ENCODE measurements around the gene HPDL.
"Not testable (repeated sequence)": the region's sequence is repeated elsewhere in the genome, so short reads cannot be mapped to it uniquely, and the experiment has no call there.

Gene HPDL

DNA sequence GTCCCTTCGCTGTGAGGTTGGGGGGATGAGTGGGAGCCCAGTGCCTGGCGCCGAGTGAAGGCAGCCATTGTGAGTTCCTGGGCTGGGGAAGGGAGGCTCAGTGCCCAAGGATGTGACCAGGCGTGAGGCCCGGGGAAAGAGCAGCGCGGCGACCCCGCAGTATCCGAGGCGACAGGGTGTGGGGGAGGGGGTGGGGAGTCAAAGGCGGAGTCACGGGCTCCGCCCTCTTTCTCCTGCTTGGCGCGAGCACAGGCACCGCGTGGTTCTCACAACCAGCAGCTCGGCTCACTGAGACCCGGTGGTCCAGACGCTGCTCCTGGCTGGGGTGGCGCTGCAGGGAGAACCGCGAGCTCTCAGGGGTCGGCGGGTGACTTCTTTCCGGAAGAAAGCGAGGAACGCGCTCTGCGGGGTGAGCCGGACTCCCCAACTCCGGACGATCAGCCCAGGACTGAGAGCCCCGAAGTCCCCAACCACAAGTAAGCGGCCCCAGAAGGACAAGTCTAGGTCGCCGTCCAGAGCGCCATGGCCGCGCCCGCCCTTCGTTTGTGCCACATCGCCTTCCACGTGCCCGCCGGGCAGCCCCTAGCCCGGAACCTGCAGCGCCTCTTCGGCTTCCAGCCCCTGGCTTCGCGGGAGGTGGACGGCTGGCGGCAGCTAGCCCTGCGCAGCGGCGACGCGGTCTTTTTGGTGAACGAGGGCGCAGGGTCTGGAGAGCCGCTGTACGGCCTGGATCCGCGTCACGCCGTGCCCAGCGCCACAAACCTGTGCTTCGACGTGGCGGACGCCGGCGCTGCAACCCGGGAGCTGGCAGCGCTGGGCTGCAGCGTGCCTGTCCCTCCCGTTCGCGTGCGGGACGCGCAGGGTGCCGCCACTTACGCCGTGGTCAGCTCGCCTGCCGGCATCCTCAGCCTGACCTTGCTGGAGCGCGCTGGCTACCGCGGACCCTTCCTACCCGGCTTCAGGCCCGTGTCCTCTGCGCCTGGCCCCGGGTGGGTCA is at the start of gene HPDL:
TSS of gene HPDL (plus strand) at position 269 of the 997 bp plus-strand sequence. CDS start at position 523, 254 bp downstream.
- no peak within 1 kb of the TSS for H3K4me3 ChIP-seq (ENCODE audit: low read length)
- no peaks in the 10 kb centered on the region for H3K4me1 ChIP-seq (ENCODE audit: insufficient read depth, low read length)
- no peaks in the 10 kb centered on the region for H3K27me3 ChIP-seq (ENCODE audit: insufficient read depth, low read length)
- peaks cover 3% of the 10 kb centered on the region for H3K9me3 ChIP-seq (ENCODE audit: low read length)
- H3K36me3 ChIP-seq (ENCODE audit: insufficient read depth, low read length), result peaks cover 26% of the 10 kb centered on the region
- no peak within 1 kb of the TSS for H2AFZ ChIP-seq (ENCODE audit: low read depth, low read length)

- H3K36me3 ChIP-seq (ENCODE audit: insufficient read depth, low read length), result no peaks in the 10 kb centered on the region
- no peaks in the 10 kb centered on the region for H3K27me3 ChIP-seq (ENCODE audit: insufficient read depth, low read length)
- no peaks in the 10 kb centered on the region for H3K4me1 ChIP-seq (ENCODE audit: insufficient read depth, low read length)
- H3K4me3 ChIP-seq (ENCODE audit: low read length), result no peak overlapping the region
- H3K9me3 ChIP-seq (ENCODE audit: low read length), result no peaks in the 10 kb centered on the region
- H2AFZ ChIP-seq (ENCODE audit: low read depth, low read length), result no peak overlapping the region
These were observed 44.3 kb upstream of the HPDL start for GRCh38 chr1:45282351-45282750.

DNA sequence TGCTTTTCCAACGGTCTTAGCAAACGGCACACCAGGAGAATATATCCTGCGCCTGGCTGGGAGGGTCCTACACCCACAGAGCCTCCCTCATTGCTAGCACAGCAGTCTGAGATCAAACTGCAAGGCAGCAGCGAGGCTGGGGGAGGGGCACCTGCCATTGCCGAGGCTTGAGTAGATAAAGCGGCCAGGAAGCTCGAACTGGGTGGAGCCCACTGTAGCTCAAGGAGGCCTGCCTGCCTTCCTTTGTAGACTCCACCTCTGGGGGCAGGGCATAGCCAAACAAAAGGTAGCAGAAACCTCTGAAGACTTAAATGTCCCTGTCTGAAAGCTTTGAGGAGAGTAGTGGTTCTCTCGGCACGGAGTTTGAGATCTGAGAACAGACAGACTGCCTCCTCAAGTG is 41.8 kb upstream of the HPDL start:
- not testable (repeated sequence) for H3K36me3 ChIP-seq (ENCODE audit: insufficient read depth, low read length); H3K27me3 ChIP-seq (ENCODE audit: insufficient read depth, low read length); H3K4me3 ChIP-seq (ENCODE audit: low read length); H2AFZ ChIP-seq (ENCODE audit: low read depth, low read length); H3K4me1 ChIP-seq (ENCODE audit: insufficient read depth, low read length); H3K9me3 ChIP-seq (ENCODE audit: low read length)

- H3K27me3 ChIP-seq (ENCODE audit: insufficient read depth, low read length); H2AFZ ChIP-seq (ENCODE audit: low read depth, low read length); H3K36me3 ChIP-seq (ENCODE audit: insufficient read depth, low read length); H3K4me3 ChIP-seq (ENCODE audit: low read length); H3K9me3 ChIP-seq (ENCODE audit: low read length); H3K4me1 ChIP-seq (ENCODE audit: insufficient read depth, low read length): not testable (repeated sequence)
These were observed 40.2 kb upstream of the HPDL start for GRCh38 chr1:45286521-45286920.

GRCh38 chr1:45291002-45291401 is 35.7 kb upstream of the HPDL start:
- H3K4me1 ChIP-seq (ENCODE audit: insufficient read depth, low read length); H3K27me3 ChIP-seq (ENCODE audit: insufficient read depth, low read length); H3K9me3 ChIP-seq (ENCODE audit: low read length); H2AFZ ChIP-seq (ENCODE audit: low read depth, low read length); H3K4me3 ChIP-seq (ENCODE audit: low read length); H3K36me3 ChIP-seq (ENCODE audit: insufficient read depth, low read length): not testable (repeated sequence)

DNA sequence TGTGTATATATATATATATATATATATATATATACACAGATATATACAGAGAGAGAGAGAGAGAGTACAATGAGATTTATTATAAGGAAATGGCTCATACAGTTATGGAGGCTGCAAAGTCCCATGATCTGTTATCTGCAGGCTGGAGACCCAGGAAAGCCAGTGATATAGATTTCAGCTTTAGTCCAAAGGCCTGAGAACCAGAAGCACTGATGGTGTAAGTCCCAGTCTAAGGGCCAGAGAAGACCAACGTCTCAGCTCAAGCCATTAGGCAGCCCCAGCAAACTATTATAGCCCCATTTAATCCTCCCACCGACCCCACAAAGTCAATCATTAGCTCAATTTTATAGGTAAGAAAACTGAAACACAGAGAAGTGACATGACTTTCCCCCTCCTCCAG is 35.0 kb upstream of the HPDL start:
- Histone ChIP-seq H2AFZ (ENCODE audit: low read depth, low read length) (no peak overlapping the region), H3K36me3 (ENCODE audit: insufficient read depth, low read length) (no peaks in the 10 kb centered on the region), H3K4me3 (ENCODE audit: low read length) (no peak overlapping the region), H3K9me3 (ENCODE audit: low read length) (no peaks in the 10 kb centered on the region), H3K4me1 (ENCODE audit: insufficient read depth, low read length) (no peaks in the 10 kb centered on the region), H3K27me3 (ENCODE audit: insufficient read depth, low read length) (no peaks in the 10 kb centered on the region)

- no peaks in the 10 kb centered on the region for H3K36me3 ChIP-seq (ENCODE audit: insufficient read depth, low read length)
- peaks cover 9% of the 10 kb centered on the region for H3K4me1 ChIP-seq (ENCODE audit: insufficient read depth, low read length)
- H2AFZ ChIP-seq (ENCODE audit: low read depth, low read length), result peak overlapping the region; percentile 57
These were observed 28.9 kb upstream of the HPDL start for GRCh38 chr1:45297666-45298356.

GRCh38 chr1:45299296-45299695 is 27.4 kb upstream of the HPDL start:
- Histone ChIP-seq H3K36me3 (ENCODE audit: insufficient read depth, low read length) (no peaks in the 10 kb centered on the region), H3K4me3 (ENCODE audit: low read length) (no peak overlapping the region), H3K27me3 (ENCODE audit: insufficient read depth, low read length) (no peaks in the 10 kb centered on the region), H3K4me1 (ENCODE audit: insufficient read depth, low read length) (peaks cover 12% of the 10 kb centered on the region), H2AFZ (ENCODE audit: low read depth, low read length) (no peak overlapping the region), H3K9me3 (ENCODE audit: low read length) (no peaks in the 10 kb centered on the region)

More at GRCh38 chr1:45297666-45298356, 28.9 kb upstream of the HPDL start:
- H3K9me3 ChIP-seq (ENCODE audit: low read length), result no peaks in the 10 kb centered on the region
- H3K4me3 ChIP-seq (ENCODE audit: low read length), result no peak overlapping the region
- H3K27me3 ChIP-seq (ENCODE audit: insufficient read depth, low read length), result no peaks in the 10 kb centered on the region

DNA sequence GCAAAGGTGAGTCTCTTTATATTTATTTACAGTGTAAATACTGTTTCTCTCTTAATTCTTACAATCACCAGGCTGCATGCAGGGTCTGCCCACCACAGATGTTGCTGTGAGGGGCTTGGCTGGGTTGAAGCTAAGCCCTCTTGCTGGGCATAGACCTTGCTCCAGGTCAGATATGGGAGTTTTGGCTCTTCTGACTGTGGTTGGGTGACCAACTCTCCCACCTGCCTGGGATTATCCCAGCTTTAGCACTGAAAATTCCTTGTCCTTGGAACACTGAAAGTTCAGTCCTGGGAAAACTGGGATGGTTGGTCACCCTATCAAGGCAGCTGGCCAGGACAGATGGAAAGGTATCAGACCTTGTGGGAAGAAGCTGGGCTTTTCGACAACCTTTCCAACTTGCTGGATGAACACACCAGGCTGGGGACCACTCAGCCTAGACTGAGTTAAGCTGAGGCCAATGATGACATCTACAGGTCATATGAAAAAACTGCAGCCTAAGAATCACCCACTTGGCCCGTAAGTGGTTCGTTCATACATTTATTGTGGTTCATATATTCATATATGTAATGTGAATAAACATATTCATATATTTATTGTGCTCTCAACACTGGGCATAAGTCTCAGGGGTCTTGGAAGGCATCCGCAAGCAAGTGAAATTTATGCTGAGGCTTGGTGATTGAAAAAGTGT is 26.6 kb upstream of the HPDL start:
- Histone ChIP-seq H3K9me3 (ENCODE audit: low read length) (no peaks in the 10 kb centered on the region), H3K27me3 (ENCODE audit: insufficient read depth, low read length) (no peaks in the 10 kb centered on the region), H3K36me3 (ENCODE audit: insufficient read depth, low read length) (no peaks in the 10 kb centered on the region), H3K4me3 (ENCODE audit: low read length) (no peak overlapping the region), H3K4me1 (ENCODE audit: insufficient read depth, low read length) (peaks cover 17% of the 10 kb centered on the region), H2AFZ (ENCODE audit: low read depth, low read length) (no peak overlapping the region)

- no peaks in the 10 kb centered on the region for H3K27me3 ChIP-seq (ENCODE audit: insufficient read depth, low read length)
- no peak overlapping the region for H2AFZ ChIP-seq (ENCODE audit: low read depth, low read length)
- H3K36me3 ChIP-seq (ENCODE audit: insufficient read depth, low read length), result no peaks in the 10 kb centered on the region
- no peak overlapping the region for H3K4me3 ChIP-seq (ENCODE audit: low read length)
- no peaks in the 10 kb centered on the region for H3K9me3 ChIP-seq (ENCODE audit: low read length)
- peaks cover 17% of the 10 kb centered on the region for H3K4me1 ChIP-seq (ENCODE audit: insufficient read depth, low read length)
These were observed 26.1 kb upstream of the HPDL start for GRCh38 chr1:45300669-45300997.

DNA sequence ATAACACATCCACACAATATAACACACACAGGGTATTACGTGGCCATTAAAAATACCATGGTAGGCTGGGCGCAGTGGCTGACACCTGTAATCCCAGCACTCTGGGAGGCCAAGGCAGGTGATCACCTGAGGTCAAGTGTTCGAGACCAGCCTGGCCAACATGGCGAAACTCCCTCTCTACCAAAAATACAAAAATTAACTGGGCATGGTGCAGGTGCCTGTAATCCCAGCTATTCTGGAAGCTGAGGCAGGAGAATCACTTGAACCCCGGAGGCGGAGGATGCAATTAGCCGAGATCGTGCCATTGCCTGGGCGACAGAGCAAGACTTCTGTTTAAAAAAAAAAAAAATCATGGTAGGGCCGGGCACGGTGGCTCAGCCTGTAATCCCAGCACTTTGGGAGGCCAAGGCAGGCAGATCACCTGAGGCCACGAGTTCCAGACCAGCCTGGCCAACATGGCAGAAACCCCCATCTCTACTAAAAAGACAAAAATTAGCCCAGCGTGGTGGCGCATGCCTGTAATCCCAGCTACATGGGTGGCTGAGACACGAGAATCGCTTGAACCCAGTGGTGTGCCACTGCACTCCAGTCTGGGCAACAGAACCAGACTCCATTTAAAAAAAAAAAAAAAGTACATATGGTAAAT is 24.1 kb upstream of the HPDL start:
- no peak overlapping the region for H2AFZ ChIP-seq (ENCODE audit: low read depth, low read length)
- H3K4me3 ChIP-seq (ENCODE audit: low read length), result peak overlapping the region; percentile 82
- no peaks in the 10 kb centered on the region for H3K36me3 ChIP-seq (ENCODE audit: insufficient read depth, low read length)
- no peaks in the 10 kb centered on the region for H3K27me3 ChIP-seq (ENCODE audit: insufficient read depth, low read length)
- no peaks in the 10 kb centered on the region for H3K9me3 ChIP-seq (ENCODE audit: low read length)
- H3K4me1 ChIP-seq (ENCODE audit: insufficient read depth, low read length), result peaks cover 20% of the 10 kb centered on the region

DNA sequence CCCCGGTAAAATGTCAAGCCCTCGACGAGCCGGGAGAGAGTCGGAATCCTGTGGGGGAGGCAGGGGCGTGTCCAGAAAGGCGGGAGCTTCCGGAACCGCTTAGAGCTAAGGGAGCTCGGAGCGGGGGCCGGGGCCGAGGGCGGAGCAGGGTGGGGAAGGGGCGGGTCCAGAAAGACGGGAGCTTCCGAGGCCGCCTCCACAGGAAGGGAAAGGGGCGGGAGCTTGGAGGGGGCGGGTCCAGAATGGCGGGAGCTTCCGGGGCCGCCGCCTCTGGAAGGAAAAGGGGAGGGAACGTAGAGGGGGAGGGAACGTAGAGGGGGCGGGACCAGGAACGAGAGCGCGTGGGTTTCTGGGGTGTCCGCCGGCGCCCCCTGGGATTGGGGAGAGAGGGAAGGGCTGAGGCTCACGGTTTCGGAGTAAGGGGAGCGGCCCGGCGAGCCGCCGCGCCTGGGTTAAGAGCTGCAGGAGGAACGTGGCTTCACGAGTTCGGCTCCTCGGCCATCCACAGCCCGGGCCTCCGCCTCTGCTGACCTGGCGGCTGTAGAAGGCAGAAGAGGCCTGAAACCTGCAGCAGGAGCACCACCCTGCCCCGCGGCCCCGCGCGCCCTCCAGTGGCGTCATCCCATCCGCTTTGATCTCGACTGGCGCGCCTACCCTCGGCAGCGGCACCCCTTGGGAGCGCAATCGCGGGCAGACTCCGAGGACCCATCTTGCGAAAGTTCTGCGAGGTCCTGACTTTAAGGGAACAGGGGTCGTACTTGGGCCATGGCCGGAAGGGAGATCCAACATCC is 23.0 kb upstream of the HPDL start:
- Histone ChIP-seq H3K4me3 (ENCODE audit: low read length) (peak overlapping the region; percentile 86), H2AFZ (ENCODE audit: low read depth, low read length) (peak overlapping the region; percentile 43), H3K4me1 (ENCODE audit: insufficient read depth, low read length) (peaks cover 15% of the 10 kb centered on the region), H3K27me3 (ENCODE audit: insufficient read depth, low read length) (no peaks in the 10 kb centered on the region), H3K36me3 (ENCODE audit: insufficient read depth, low read length) (no peaks in the 10 kb centered on the region), H3K9me3 (ENCODE audit: low read length) (no peaks in the 10 kb centered on the region)
